AG04450 (cell line): ENCODE results near the gene SND1. TPM values are rescaled to one million over a fixed set of nuclear protein-coding genes. Genes with fewer than 3 reads are reported as not detected.

Experiments used
- CTCF ChIA-PET: fragments of 300-600, 350-600 bp; formaldehyde crosslinking; extraction: SDS; loops from one replicate; lab custom pipeline; 2022; ENCODE audit warnings: antibody characterized with exemption, inconsistent platforms; lab: Charles Lee
- POLR2A ChIA-PET: fragments of 350-600 bp; formaldehyde crosslinking; extraction: SDS; loops from one replicate; lab custom pipeline; 2021; ENCODE audit warnings: antibody characterized with exemption, inconsistent platforms; lab: Yijun Ruan, JAX
- DNase-seq: peaks from one replicate; pipeline ENCODE4 v3.0.0-alpha.2; 2011; ENCODE audit warnings: low read depth, low spot score
- H3K27ac ChIP-seq: one replicate; pipeline ENCODE4 v1.5.1; 2012; ENCODE audit warnings: low read depth, low read length, control low read depth
- H3K27me3 ChIP-seq: one replicate; pipeline ENCODE4 v1.6.0; 2012; ENCODE audit warnings: low read length; ENCODE audit not compliant: control insufficient read depth, insufficient read depth
- H3K4me3 ChIP-seq: 2 replicates; pipeline ENCODE4 v1.5.1; 2011; ENCODE audit warnings: mild to moderate bottlenecking, low read depth, low read length, control low read depth
- H3K9me3 ChIP-seq: 2 replicates; pipeline ENCODE4 v1.5.1; 2012; ENCODE audit warnings: low read length; ENCODE audit not compliant: control insufficient read depth, insufficient read depth
- CTCF ChIP-seq: IDR thresholded peaks from 2 replicates; pipeline ENCODE4 v1.5.1; 2011; ENCODE audit warnings: low read depth, low read length, control low read depth, inconsistent platforms
- polyA plus RNA-seq: library from polyadenylated mRNA; depleted of rRNA; stranded (reverse); fragments of >200 nt; gene quantifications from 2 replicates; pipeline ENCODE4 v1.2.3, GENCODE V29; 2011

SND1 gene
- polyA plus RNA-seq, 1 experiment: 247 TPM

DNA sequence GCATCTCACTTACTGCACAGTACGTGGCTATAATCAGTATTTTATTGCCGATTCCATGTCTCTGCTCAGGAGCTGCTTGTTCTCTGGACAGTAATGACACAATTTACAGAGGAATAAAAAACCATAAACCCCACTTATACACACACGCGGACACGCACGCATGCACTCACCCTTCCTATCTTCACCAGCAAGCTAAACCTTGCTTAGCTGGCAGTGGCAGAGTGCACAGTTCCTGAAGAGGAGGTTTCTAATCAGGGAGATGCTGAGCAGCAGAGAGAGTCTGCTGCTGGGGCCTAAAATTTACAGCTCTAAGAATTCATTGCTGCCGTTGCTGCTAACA lies 66.3 kb downstream of the SND1 start:
- no peaks in the 10 kb centered on the region for H3K9me3 ChIP-seq
- no peaks in the 10 kb centered on the region for H3K27me3 ChIP-seq
- DNase-seq: no peak
- ChIA-PET CTCF (interaction anchor here (2.2 to 3.4 kb wide), 2 partner anchors 9 to 491 kb away, joined by 7 to 15 read pairs; no protein-coding TSS in a partner anchor), POLR2A (no interaction called here)
- H3K4me3 ChIP-seq: no peak overlapping the region
- no peak overlapping the region for H3K27ac ChIP-seq
- no peak for TF ChIP-seq CTCF

- Histone ChIP-seq H3K27ac (no peak overlapping the region), H3K4me3 (no peak overlapping the region), H3K9me3 (no peaks in the 10 kb centered on the region), H3K27me3 (no peaks in the 10 kb centered on the region)
- DNase-seq: no peak
- ChIA-PET POLR2A (no interaction called here), CTCF (interaction anchor here (1.3 kb wide), 1 partner anchor 483 kb away, joined by 3 read pairs; no protein-coding TSS in a partner anchor)
- TF ChIP-seq CTCF: no peak
Measured at GRCh38 chr7:127726476-127726875, 74.5 kb downstream of the SND1 start.

GRCh38 chr7:127730658-127731276 lies 78.8 kb downstream of the SND1 start:
- H3K4me3 ChIP-seq: no peak overlapping the region
- POLR2A ChIA-PET: no interaction called here

GRCh38 chr7:127731431-127732080 lies 79.6 kb downstream of the SND1 start:
- TF ChIP-seq CTCF: no peak
- ChIA-PET CTCF (interaction anchor here (0.9 kb wide), 1 partner anchor 478 kb away, joined by 3 read pairs; no protein-coding TSS in a partner anchor), POLR2A (no interaction called here)
- H3K27ac ChIP-seq: no peak overlapping the region
- H3K27me3 ChIP-seq: no peaks in the 10 kb centered on the region
- no peaks in the 10 kb centered on the region for H3K9me3 ChIP-seq
- H3K4me3 ChIP-seq: no peak overlapping the region
- DNase-seq: no peak

More at GRCh38 chr7:127730658-127731276, 78.8 kb downstream of the SND1 start:
- no peak for DNase-seq
- Histone ChIP-seq H3K9me3 (no peaks in the 10 kb centered on the region), H3K27ac (no peak overlapping the region), H3K27me3 (no peaks in the 10 kb centered on the region)
- CTCF ChIA-PET: interaction anchor here (0.9 to 1.8 kb wide), 2 partner anchors 405 to 479 kb away, joined by 3 to 4 read pairs; no protein-coding TSS in a partner anchor
- TF ChIP-seq CTCF: no peak

DNA sequence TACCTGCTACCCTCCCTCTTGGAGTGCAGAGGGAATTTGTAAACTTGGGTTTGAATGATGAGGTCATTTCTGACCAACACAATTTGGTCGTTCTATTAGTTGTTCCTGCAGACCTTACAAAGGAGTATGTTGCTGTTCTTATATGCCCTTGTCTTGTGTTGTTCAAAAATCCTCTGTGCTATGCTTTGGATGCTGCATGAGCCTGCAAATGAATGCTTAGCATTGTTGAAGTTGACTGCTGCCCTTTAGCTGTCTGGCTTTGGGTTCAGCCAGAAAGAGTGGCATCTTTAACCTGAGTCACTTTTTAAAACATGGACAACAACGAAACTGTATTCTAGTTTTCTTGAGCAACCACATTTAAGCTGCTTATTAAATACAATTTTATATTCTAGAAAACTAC lies 80.3 kb downstream of the SND1 start:
- no peak overlapping the region for H3K4me3 ChIP-seq
- DNase-seq: no peak
- no peak overlapping the region for H3K27ac ChIP-seq
- H3K27me3 ChIP-seq: no peaks in the 10 kb centered on the region
- ChIA-PET POLR2A (no interaction called here), CTCF (interaction anchor here (1.1 kb wide), 1 partner anchor 477 kb away, joined by 4 read pairs; no protein-coding TSS in a partner anchor)
- TF ChIP-seq CTCF: no peak
- no peaks in the 10 kb centered on the region for H3K9me3 ChIP-seq
